Stimulated activated CD8-positive, alpha-beta memory T cell treated with anti-CD3 and anti-CD28 coated beads, Interleukin-4, amount 100 ng/mL, for 48 hours (primary cell): ENCODE measurements around the gene TROAP.
A peak's percentile ranks its signal among the peaks of the same experiment; 100 is the strongest.

Experiments used
- DNase-seq: peaks from one replicate; pipeline ENCODE4 v3.0.0-alpha.2; 2020

The TROAP gene

GRCh38 chr12:49344486-49345050 lies 21.5 kb downstream of the TROAP start:
- no peak for DNase-seq

GRCh38 chr12:49345051-49345824 lies 22.2 kb downstream of the TROAP start:
- DNase-seq: peak; percentile 42

- peak; percentile 33 for DNase-seq
Observed at GRCh38 chr12:49345825-49346658, 23.0 kb downstream of the TROAP start.

GRCh38 chr12:49346659-49347310 lies 23.7 kb downstream of the TROAP start, which contains the start of gene DNAJC22:
Gene DNAJC22, plus strand, starts transcription at chr12:49346888. Its CDS starts 1,985 bp downstream, at chr12:49348873.
- DNase-seq: peak; percentile 57

GRCh38 chr12:49347311-49348193 lies 24.5 kb downstream of the TROAP start:
- peak; percentile 91 for DNase-seq

GRCh38 chr12:49348781-49349180 lies 25.7 kb downstream of the TROAP start:
- DNase-seq: peak; percentile 19

- no peak for DNase-seq
Observed at GRCh38 chr12:49349266-49349665, 26.2 kb downstream of the TROAP start.

GRCh38 chr12:49352351-49352750 lies 29.3 kb downstream of the TROAP start:
- DNase-seq: no peak

- DNase-seq: no peak
Observed at GRCh38 chr12:49355913-49356312, 32.9 kb downstream of the TROAP start.

- DNase-seq: no peak
Observed at GRCh38 chr12:49357103-49357678, 34.1 kb downstream of the TROAP start.

- DNase-seq: peak; percentile 61
Observed at GRCh38 chr12:49358483-49359141, 35.6 kb downstream of the TROAP start.

GRCh38 chr12:49359671-49360070 lies 36.6 kb downstream of the TROAP start:
- no peak for DNase-seq

- DNase-seq: no peak
Observed at GRCh38 chr12:49362077-49362476, 39.0 kb downstream of the TROAP start.

- no peak for DNase-seq
Observed at GRCh38 chr12:49364989-49365388, 41.9 kb downstream of the TROAP start.

GRCh38 chr12:49365542-49365941 lies 42.5 kb downstream of the TROAP start:
- DNase-seq: no peak

GRCh38 chr12:49366096-49366651 lies 43.1 kb downstream of the TROAP start:
- peak; percentile 38 for DNase-seq

GRCh38 chr12:49366652-49367380 lies 43.8 kb downstream of the TROAP start:
- peak; percentile 90 for DNase-seq

GRCh38 chr12:49367381-49368239 lies 44.6 kb downstream of the TROAP start, which contains the start of gene SPATS2:
Gene SPATS2, plus strand, starts transcription at chr12:49367462. Its CDS starts 93,551 bp downstream, at chr12:49461013.
- peak; percentile 94 for DNase-seq

- DNase-seq: no peak
Observed at GRCh38 chr12:49368240-49368600, 45.2 kb downstream of the TROAP start.
